ENCODE data around the gene GFY. TPM values are rescaled to one million over a fixed set of nuclear protein-coding genes. Genes with fewer than 3 reads are reported as not detected.

Gene GFY
- total and polyA plus RNA-seq, 10 donors: not detected

- Histone ChIP-seq H3K4me1 (peaks cover 20 to 46% (median 37%) of the 10 kb centered on the region in 6 donors), H3K27ac (no peak overlapping the region), H3K4me3 (peak overlapping the region in 3 of 8 donors; percentile 6 to 59 (median 19)), H3K9me3 (no peaks in the 10 kb centered on the region), H3K36me3 (no peaks in the 10 kb centered on the region), H3K27me3 (replicated peaks in 1 of 7) (peaks cover 5 to 98% (median 65%) of the 10 kb centered on the region in 7 donors)
- WGBS, 5 donors: 7 to 11% (median 8%) methylated on average over 47 to 48 of the region's 48 CpGs
- TF ChIP-seq POLR2AphosphoS5 (IDR thresholded peaks at IDR 0.05) (peak in 2 of 3 donors; percentile 36 to 70), CTCF (IDR thresholded peaks at IDR 0.05 in 8 of 11, conservative IDR thresholded peaks at IDR 0.05 in 3 of 11) (no peak), POLR2A (IDR thresholded peaks at IDR 0.05) (no peak)
- intact Hi-C loops (cut with DNase I; ENCODE audit: low total_unique reads): no loop called here
- DNase-seq: no peak
These were observed 3.9 kb upstream of the GFY start for GRCh38 chr19:49421039-49421877.

- TF ChIP-seq POLR2AphosphoS5 (IDR thresholded peaks at IDR 0.05) (no peak), POLR2A (IDR thresholded peaks at IDR 0.05) (no peak), CTCF (IDR thresholded peaks at IDR 0.05 in 8 of 11, conservative IDR thresholded peaks at IDR 0.05 in 3 of 11) (no peak)
- DNase-seq: no peak
- Histone ChIP-seq H3K4me3 (no peak overlapping the region), H3K27me3 (replicated peaks in 1 of 7) (peaks cover 5 to 98% (median 70%) of the 10 kb centered on the region in 7 donors), H3K4me1 (peaks cover 20 to 51% (median 37%) of the 10 kb centered on the region in 6 donors), H3K36me3 (no peaks in the 10 kb centered on the region), H3K27ac (no peak overlapping the region), H3K9me3 (no peaks in the 10 kb centered on the region)
- intact Hi-C loops (cut with DNase I; ENCODE audit: low total_unique reads): no loop called here
- 22 to 32% (median 27%) methylated on average over 3 of the region's 3 CpGs for WGBS, 5 donors
These were observed 3.3 kb upstream of the GFY start for GRCh38 chr19:49421878-49422202.

- H3K27ac ChIP-seq: no peak overlapping the region
- no peak for DNase-seq
- H3K4me1 ChIP-seq: peaks cover 20 to 53% (median 37%) of the 10 kb centered on the region in 6 donors
- no peaks in the 10 kb centered on the region for H3K36me3 ChIP-seq
- intact Hi-C loops (cut with DNase I; ENCODE audit: low total_unique reads): no loop called here
- 2 to 6% (median 3%) methylated on average over 47 to 58 of the region's 58 CpGs for WGBS, 5 donors
- peaks cover 5 to 98% (median 77%) of the 10 kb centered on the region in 7 donors for H3K27me3 ChIP-seq (replicated peaks in 1 of 7)
- H3K4me3 ChIP-seq: peak overlapping the region in 7 of 8 donors; percentile 6 to 63 (median 18)
- H3K9me3 ChIP-seq: no peaks in the 10 kb centered on the region
- TF ChIP-seq POLR2A (IDR thresholded peaks at IDR 0.05) (no peak), POLR2AphosphoS5 (IDR thresholded peaks at IDR 0.05) (peak in 1 of 3 donors; percentile 33), CTCF (IDR thresholded peaks at IDR 0.05 in 8 of 11, conservative IDR thresholded peaks at IDR 0.05 in 3 of 11) (peak in 5 of 11 experiments; percentile 31 to 54 (median 46))
These were observed 2.6 kb upstream of the GFY start for GRCh38 chr19:49422407-49423070.
